ENCODE results near the gene ZNF444. TPM values are rescaled to one million over a fixed set of nuclear protein-coding genes. Genes with fewer than 3 reads are reported as not detected.
A peak's percentile ranks its signal among the peaks of the same experiment; 100 is the strongest.

Gene ZNF444
- total and polyA plus RNA-seq, 9 of the 15 experiments (the other 6 are each of a cell fraction or from before 2014, with no cell fraction given) = 0.39 to 40.0 (median 6.9) TPM

DNA sequence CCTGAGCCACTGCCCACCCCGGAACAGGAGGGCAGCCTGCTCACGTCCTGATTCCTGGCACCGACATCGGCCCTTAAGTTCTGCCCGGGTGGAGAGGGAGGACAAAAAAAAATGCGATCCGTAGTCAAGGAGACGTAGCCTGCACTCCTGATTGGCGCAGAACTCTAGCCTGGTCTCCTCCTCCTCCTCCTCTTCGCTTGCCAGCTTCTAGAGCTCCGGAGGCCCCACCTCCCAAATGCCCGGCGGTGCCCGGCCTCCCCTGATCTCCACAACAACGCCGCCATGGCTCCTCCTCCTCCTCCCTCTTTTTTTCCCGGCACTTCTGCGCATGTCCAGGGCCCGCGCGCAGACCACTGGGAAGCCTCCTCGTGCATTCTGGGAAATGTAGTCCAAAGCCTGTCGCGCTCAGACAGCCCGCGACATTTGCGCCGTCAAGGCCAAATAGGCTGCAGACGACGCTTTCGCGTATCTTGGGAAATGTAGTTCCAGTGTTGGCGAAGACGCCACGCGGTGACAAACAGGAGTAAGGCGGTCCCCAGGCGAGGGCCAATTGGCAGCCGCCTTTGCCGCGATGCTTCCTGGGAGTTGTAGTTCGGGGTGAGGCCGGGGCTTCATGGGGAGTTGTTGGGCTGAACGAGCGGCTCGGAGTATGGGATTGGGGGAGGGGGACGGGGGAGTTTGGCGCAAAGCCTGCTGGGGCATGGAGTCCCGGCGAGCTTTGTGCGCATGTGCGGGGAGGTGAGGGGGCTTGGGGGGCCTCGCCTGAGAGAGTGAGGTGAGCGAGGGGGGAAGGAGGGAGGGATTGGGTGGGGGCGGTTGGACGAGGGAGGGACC lies at the start of gene ZNF444 (continued):
- TF ChIP-seq, protein P1, sequence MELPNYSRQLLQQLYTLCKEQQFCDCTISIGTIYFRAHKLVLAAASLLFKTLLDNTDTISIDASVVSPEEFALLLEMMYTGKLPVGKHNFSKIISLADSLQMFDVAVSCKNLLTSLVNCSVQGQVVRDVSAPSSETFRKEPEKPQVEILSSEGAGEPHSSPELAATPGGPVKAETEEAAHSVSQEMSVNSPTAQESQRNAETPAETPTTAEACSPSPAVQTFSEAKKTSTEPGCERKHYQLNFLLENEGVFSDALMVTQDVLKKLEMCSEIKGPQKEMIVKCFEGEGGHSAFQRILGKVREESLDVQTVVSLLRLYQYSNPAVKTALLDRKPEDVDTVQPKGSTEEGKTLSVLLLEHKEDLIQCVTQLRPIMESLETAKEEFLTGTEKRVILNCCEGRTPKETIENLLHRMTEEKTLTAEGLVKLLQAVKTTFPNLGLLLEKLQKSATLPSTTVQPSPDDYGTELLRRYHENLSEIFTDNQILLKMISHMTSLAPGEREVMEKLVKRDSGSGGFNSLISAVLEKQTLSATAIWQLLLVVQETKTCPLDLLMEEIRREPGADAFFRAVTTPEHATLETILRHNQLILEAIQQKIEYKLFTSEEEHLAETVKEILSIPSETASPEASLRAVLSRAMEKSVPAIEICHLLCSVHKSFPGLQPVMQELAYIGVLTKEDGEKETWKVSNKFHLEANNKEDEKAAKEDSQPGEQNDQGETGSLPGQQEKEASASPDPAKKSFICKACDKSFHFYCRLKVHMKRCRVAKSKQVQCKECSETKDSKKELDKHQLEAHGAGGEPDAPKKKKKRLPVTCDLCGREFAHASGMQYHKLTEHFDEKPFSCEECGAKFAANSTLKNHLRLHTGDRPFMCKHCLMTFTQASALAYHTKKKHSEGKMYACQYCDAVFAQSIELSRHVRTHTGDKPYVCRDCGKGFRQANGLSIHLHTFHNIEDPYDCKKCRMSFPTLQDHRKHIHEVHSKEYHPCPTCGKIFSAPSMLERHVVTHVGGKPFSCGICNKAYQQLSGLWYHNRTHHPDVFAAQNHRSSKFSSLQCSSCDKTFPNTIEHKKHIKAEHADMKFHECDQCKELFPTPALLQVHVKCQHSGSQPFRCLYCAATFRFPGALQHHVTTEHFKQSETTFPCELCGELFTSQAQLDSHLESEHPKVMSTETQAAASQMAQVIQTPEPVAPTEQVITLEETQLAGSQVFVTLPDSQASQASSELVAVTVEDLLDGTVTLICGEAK (IDR thresholded peaks at IDR 0.05) = peak; percentile 74
- TF ChIP-seq, protein P1 (CRISPR knock-in tag; IDR thresholded peaks at IDR 0.05) = no peak
- TF ChIP-seq RBBP5 (IDR thresholded peaks at IDR 0.05; ENCODE audit: borderline replicate concordance, insufficient read depth, low read length, poor library complexity, severe bottlenecking) (peak; percentile 53), SMARCA4 (IDR thresholded peaks at IDR 0.05) (no peak; the same call in 1 of the 2 replicates), KDM5B (IDR thresholded peaks at IDR 0.05; ENCODE audit: insufficient replicate concordance, low read depth, low read length) (peak; percentile 59), STAT5A (IDR thresholded peaks at IDR 0.05; ENCODE audit: borderline replicate concordance, low read length) (no peak; the same call in 1 of the 2 replicates), ZNF76 (CRISPR knock-in tag; IDR thresholded peaks at IDR 0.05; ENCODE audit: borderline replicate concordance) (peak; percentile 80; the same call in 1 of the 2 replicates)
- TF ChIP-seq, protein P2, sequence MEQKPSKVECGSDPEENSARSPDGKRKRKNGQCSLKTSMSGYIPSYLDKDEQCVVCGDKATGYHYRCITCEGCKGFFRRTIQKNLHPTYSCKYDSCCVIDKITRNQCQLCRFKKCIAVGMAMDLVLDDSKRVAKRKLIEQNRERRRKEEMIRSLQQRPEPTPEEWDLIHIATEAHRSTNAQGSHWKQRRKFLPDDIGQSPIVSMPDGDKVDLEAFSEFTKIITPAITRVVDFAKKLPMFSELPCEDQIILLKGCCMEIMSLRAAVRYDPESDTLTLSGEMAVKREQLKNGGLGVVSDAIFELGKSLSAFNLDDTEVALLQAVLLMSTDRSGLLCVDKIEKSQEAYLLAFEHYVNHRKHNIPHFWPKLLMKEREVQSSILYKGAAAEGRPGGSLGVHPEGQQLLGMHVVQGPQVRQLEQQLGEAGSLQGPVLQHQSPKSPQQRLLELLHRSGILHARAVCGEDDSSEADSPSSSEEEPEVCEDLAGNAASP (IDR thresholded peaks at IDR 0.05) = no peak
- TF ChIP-seq, protein P3, sequence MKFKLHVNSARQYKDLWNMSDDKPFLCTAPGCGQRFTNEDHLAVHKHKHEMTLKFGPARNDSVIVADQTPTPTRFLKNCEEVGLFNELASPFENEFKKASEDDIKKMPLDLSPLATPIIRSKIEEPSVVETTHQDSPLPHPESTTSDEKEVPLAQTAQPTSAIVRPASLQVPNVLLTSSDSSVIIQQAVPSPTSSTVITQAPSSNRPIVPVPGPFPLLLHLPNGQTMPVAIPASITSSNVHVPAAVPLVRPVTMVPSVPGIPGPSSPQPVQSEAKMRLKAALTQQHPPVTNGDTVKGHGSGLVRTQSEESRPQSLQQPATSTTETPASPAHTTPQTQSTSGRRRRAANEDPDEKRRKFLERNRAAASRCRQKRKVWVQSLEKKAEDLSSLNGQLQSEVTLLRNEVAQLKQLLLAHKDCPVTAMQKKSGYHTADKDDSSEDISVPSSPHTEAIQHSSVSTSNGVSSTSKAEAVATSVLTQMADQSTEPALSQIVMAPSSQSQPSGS (CRISPR knock-in tag; IDR thresholded peaks at IDR 0.05) = no peak
- TF ChIP-seq, protein P4, sequence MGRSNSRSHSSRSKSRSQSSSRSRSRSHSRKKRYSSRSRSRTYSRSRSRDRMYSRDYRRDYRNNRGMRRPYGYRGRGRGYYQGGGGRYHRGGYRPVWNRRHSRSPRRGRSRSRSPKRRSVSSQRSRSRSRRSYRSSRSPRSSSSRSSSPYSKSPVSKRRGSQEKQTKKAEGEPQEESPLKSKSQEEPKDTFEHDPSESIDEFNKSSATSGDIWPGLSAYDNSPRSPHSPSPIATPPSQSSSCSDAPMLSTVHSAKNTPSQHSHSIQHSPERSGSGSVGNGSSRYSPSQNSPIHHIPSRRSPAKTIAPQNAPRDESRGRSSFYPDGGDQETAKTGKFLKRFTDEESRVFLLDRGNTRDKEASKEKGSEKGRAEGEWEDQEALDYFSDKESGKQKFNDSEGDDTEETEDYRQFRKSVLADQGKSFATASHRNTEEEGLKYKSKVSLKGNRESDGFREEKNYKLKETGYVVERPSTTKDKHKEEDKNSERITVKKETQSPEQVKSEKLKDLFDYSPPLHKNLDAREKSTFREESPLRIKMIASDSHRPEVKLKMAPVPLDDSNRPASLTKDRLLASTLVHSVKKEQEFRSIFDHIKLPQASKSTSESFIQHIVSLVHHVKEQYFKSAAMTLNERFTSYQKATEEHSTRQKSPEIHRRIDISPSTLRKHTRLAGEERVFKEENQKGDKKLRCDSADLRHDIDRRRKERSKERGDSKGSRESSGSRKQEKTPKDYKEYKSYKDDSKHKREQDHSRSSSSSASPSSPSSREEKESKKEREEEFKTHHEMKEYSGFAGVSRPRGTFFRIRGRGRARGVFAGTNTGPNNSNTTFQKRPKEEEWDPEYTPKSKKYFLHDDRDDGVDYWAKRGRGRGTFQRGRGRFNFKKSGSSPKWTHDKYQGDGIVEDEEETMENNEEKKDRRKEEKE (IDR thresholded peaks at IDR 0.05; ENCODE audit: borderline replicate concordance in 1 of 2, control insufficient read depth in 1 of 2, low read depth in 2 of 2, low read length in 1 of 2) = no peak
